Measurements from ENCODE around the gene TMEM200A. TPM values are rescaled to one million over a fixed set of nuclear protein-coding genes. Genes with fewer than 3 reads are reported as not detected.

Gene TMEM200A
- total RNA-seq, 1 experiment from 2014 or later, result not detected

DNA sequence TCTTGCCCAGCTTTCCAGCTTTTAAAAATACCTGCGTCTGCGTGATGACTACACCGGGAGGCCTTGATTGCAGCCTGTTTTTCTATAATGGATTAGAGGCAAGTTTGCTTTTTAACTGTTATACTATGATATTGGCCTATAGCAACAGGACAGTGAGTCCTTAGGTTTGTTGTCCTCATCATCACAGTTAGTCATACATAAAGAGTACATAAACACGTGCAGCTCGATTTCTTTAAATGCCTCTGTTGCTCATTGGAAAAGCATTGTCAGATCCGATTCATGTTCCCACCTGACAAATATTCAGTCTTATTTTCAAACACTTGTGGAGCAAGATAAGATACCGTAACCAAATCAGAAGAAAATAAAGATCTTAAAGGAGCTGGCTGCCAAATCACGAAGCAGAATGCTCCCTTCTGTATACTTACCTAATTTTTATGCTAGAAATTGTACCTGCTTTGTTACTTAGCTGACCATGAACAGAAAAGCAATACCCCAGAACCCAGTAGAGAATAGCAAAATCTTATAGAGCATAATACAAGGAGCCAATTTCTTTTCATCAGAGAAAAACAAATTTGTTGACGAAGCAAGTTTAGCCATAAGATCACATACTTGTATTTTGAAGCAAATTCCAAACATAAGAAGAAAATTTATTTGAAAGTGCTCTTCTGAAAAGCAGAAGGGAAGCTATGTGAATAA, 100.4 kb downstream of the TMEM200A start:
- DNase-seq (ENCODE audit: low spot score), result no peak
- in situ Hi-C loops (cut with HindIII; ENCODE audit: low sequenced_read_pairs), result no loop called here

DNA sequence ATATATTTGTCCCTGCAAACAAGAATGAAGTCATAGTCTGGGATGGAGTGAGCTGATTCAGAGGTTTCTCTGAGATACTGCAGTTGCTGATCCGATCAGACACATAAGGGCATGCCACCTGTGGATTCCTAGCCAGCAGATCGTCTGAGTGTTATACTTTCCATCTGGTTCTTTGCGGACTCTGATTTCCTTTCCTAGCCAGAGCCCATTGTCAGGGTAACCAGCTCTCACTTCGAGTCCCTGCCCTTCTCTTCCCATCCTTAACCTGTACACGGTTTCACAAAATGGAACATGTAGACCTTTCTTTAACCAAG, 100.9 kb downstream of the TMEM200A start:
- no peak for DNase-seq (ENCODE audit: low spot score)
- in situ Hi-C loops (cut with HindIII; ENCODE audit: low sequenced_read_pairs), result no loop called here

DNA sequence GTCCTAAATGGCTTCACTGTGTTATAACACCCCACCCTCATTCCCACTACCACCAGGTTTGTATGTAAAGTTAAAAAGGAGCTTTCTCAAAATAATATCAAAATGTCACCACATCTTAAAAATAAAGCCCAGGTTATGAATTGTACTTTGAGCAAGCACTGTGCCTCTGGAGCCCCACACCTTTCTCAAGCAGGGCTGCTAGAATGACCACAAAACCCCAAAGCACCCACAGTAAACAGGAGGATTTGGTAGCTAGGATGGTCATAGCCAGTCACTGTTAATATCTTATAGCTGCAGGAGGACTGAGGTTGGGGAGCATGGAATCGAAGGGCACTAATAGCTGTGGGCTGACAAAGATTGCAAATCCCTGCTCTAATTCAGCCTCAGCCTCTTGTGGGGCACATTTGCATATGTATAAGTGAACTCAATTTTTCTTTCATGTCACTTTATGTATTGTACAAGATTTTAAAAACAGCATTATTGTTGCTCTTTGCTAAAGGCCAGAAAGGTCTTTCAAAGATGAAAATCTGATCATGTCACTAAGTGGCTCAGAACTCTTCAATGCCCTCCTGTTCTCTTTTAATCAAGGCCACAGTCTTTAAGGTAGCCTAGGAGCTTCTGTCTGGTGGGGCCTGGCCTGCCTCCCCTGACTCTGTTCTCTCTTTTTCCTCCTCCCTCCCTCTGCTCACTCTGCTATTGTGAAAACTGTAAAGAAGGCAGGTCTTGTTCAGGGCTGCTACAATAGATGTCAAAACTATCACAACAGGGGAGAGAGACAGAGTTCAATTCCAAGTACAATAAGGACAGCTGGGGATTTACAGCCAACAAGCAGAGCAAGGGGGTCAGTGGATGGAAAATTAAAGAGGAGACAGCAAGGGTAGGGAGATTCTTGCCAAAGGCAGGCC, 101.6 kb downstream of the TMEM200A start:
- in situ Hi-C loops (cut with HindIII; ENCODE audit: low sequenced_read_pairs), result no loop called here
- DNase-seq (ENCODE audit: low spot score), result no peak

DNA sequence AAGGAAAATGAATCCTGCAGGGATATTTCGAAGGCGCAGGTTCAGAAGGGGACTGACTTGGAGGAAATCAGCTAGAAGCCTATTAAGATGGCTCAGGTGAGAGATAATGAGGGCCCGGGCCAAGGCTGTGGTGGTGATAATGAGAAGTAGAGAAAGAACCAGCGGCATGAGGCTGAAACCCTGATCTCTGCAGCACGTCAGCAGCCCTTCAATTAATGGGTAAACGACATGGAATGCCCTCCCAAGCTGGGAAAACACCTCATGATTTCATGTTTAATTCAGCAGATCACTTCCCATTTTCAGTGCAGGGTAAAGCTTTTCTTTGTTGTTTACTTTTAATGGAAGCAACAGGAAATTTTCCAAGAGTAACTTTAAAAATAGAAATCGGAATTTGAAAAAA, 104.9 kb downstream of the TMEM200A start:
- DNase-seq (ENCODE audit: low spot score), result no peak
- in situ Hi-C loops (cut with HindIII; ENCODE audit: low sequenced_read_pairs), result no loop called here

DNA sequence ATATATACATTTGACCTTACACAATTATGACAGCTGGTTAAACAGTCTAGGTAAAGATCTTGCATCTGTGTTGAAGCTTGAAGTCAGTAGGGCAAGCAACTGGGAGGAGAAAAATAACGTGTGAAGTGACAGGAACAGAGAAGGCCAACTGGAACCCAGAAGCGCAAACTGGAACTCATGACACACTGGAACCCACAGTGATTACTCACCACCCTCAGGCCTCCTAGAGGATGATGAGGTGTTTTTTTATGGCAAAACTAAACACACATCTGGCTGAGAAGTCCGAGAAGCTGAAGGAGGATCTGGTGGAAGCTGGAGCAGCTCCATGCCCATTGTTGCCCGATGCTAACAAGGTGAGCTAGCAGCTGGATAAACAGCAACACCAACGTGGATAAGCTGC, 108.1 kb downstream of the TMEM200A start:
- no peak for DNase-seq (ENCODE audit: low spot score)
- in situ Hi-C loops (cut with HindIII; ENCODE audit: low sequenced_read_pairs), result no loop called here

DNA sequence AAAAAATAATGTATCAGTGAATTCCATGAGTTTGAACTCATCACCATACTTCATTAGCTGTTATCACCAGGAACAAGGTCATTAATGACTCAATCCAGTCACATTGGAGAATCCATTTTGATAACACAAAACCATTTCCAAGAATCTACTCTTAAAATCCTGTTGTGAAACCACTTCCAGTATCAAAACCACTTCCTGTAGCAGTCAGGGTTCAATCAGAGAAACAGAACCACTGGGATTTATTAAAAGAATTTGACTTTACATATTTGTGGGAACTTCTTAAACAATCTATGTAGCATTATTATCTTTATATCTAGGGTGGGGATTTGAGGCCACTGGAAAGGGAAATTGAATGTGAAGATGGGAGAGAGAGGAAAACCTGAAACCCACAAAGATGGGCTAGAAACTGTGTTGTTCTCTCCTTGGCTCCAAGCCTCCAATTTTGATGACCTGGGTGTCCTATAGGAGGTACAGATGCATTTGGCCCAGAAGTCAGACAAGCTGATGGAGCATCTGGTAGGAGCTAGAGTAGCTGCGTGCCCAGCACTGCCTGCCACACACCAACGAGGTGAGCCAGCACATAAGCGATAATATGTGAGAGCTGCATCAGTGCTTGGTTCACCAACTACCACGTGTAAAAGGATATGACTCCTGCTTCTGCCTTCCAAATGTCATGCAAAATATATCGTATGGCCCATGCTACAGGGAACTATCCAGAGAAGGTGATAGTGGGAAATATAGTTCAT, 117.0 kb downstream of the TMEM200A start:
- in situ Hi-C loops (cut with HindIII; ENCODE audit: low sequenced_read_pairs), result no loop called here
- DNase-seq (ENCODE audit: low spot score), result no peak

DNA sequence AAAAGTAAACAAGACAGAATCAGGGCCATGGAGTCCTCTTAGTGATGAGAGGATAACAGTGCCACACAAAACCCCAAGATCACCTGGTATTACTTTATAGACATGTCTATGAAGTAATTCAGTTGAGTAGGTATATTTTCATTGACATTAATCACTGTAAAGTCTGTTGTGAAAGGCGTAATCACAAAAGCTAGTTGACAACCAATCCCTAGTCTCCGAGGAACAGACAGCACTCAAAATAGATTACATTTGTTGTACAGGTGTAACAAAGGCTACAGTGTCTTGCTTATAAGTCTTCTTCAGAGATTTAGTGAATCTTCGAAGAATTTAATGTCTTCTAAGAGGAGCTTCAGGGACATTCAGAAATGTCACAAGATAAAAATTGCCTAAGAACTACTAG, 120.1 kb downstream of the TMEM200A start:
- no peak for DNase-seq (ENCODE audit: low spot score)
- in situ Hi-C loops (cut with HindIII; ENCODE audit: low sequenced_read_pairs), result no loop called here

DNA sequence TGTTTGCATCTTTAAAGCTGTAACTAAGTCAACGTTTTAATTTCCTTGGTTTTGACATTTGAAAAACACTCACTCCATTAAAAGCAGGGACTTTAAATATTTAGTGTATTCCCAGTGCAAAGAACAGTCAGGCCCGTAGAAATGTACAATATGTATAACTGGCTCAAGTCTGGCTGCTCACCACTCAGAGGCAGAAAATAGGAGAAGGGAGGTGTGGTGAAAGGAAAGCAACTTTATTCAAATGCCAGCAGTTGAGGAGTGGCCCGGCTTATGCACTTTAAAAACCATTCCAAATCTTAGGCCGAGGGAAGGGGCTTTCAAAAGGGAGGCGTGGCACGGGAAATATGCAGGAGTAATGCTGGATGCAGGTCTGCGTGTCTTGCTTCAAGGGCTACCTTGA, 120.6 kb downstream of the TMEM200A start:
- in situ Hi-C loops (cut with HindIII; ENCODE audit: low sequenced_read_pairs), result no loop called here
- DNase-seq (ENCODE audit: low spot score), result no peak

DNA sequence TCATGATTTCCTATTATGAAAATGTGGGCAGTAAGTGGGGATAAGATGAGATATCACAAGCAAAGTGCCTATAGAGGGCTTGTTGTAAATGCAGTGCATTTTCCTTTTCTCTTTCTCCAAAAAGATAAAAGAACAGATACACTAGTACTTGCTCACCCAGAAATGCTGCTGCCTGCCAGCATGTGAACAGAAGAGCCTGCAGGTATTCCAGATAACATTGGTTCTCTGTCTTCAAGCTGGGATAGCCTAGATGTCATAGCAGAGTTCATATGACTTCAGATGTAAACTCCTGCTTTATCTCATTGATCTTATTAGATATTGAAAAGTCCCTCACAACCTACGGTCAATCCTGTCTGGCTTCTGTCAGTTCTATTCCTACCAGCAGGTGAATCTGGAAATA, 123.7 kb downstream of the TMEM200A start:
- no peak for DNase-seq (ENCODE audit: low spot score)
- in situ Hi-C loops (cut with HindIII; ENCODE audit: low sequenced_read_pairs), result no loop called here

Other genes starting within 250 kb of the TMEM200A start
- not detected in 2 replicates for gene SAMD3, start 143.1 kb upstream of the TMEM200A start, total RNA-seq (2014; rRNA removed; shearing (Covaris generic))